SK-N-SH (cell line): Measurements from ENCODE around the gene MATN1. TPM values are rescaled to one million over a fixed set of nuclear protein-coding genes. Genes with fewer than 3 reads are reported as not detected.

Source experiments
- CTCF ChIA-PET: fragments of 300-600, 350-600 bp; formaldehyde crosslinking; extraction: SDS; loops from one replicate; lab custom pipeline; 2021; lab: Yijun Ruan, JAX
- POLR2A ChIA-PET: fragments of 350-600 bp; sonication (Branson Sonifier 250); formaldehyde crosslinking; extraction: SDS; loops from one replicate; lab custom pipeline; 2020; ENCODE audit warnings: antibody characterized with exemption, inconsistent platforms; lab: Yijun Ruan, JAX
- DNase-seq: peaks from one replicate; pipeline ENCODE4 v3.0.0; 2012
- H2AFZ ChIP-seq: fragments of 200-600 bp; sonication (generic); 2 replicates; pipeline ENCODE4 v1.8.1; 2016; ENCODE audit warnings: antibody characterized with exemption, mild to moderate bottlenecking, low read depth
- H3F3A ChIP-seq: fragments of 200-600 bp; sonication (generic); replicated peaks from 2 replicates; pipeline ENCODE3; 2016; ENCODE audit warnings: antibody characterized with exemption, mild to moderate bottlenecking; ENCODE audit not compliant: insufficient read depth
- H3K27ac ChIP-seq, 2 experiments: fragments of 200-500 bp in 1 of 2; fragments of 200-600 bp in 1 of 2; sonication (Bioruptor generic) in 1 of 2; sonication (generic), shearing (Covaris generic) in 1 of 2; 2 replicates each; pipeline versions ENCODE4 v1.5.1 to v1.6.1; 2014 to 2016; ENCODE audit warnings: low read depth in 2 of 2, inconsistent platforms in 1 of 2, low read length in 1 of 2, mild to moderate bottlenecking in 1 of 2, mixed read lengths in 1 of 2
- H3K27me3 ChIP-seq: fragments of 200-600 bp; sonication (generic), shearing (Covaris generic); 2 replicates; pipeline ENCODE4 v1.6.1; 2016; ENCODE audit warnings: mixed run types; ENCODE audit not compliant: insufficient read depth
- H3K36me3 ChIP-seq, 2 experiments: fragments of 200-500 bp in 1 of 2; fragments of 200-600 bp in 1 of 2; sonication (Bioruptor generic) in 1 of 2; sonication (generic) in 1 of 2; replicated peaks in 1 of 2; 2 replicates each; pipeline versions ENCODE3 to v1.5.1; 2014 to 2016; ENCODE audit warnings: low read length in 1 of 2, mild to moderate bottlenecking in 1 of 2; ENCODE audit not compliant: insufficient read depth in 2 of 2, control insufficient read depth in 1 of 2
- H3K4me1 ChIP-seq, 2 experiments: fragments of 200-500 bp in 1 of 2; fragments of 200-600 bp in 1 of 2; sonication (Bioruptor generic) in 1 of 2; sonication (generic), shearing (Covaris generic) in 1 of 2; 2 replicates each; pipeline versions ENCODE4 v1.5.1 to v1.6.1; 2014 to 2016; ENCODE audit warnings: low read depth in 1 of 2, low read length in 1 of 2, mixed run types in 1 of 2; ENCODE audit not compliant: insufficient read depth in 2 of 2, control insufficient read depth in 1 of 2
- H3K4me2 ChIP-seq: fragments of 200-600 bp; sonication (generic), shearing (Covaris generic); 2 replicates; pipeline ENCODE4 v1.6.1; 2017; ENCODE audit warnings: mixed run types
- H3K4me3 ChIP-seq, 2 experiments: fragments of 200-500 bp in 1 of 2; fragments of 200-600 bp in 1 of 2; sonication (Bioruptor generic) in 1 of 2; sonication (generic), shearing (Covaris generic) in 1 of 2; 2 replicates each; pipeline versions ENCODE4 v1.5.1 to v1.8.1; 2014 to 2016; ENCODE audit warnings: low read depth in 2 of 2, inconsistent platforms in 1 of 2, low read length in 1 of 2, mild to moderate bottlenecking in 1 of 2, mixed read lengths in 1 of 2, moderate library complexity in 1 of 2
- H3K79me2 ChIP-seq: fragments of 200-600 bp; sonication (generic); 2 replicates; pipeline ENCODE4 v1.8.1; 2017; ENCODE audit warnings: mild to moderate bottlenecking; ENCODE audit not compliant: insufficient read depth
- H3K9ac ChIP-seq: fragments of 200-600 bp; sonication (generic); 2 replicates; pipeline ENCODE4 v1.6.1; 2017; ENCODE audit warnings: mixed run types
- H3K9me2 ChIP-seq: fragments of 200-600 bp; sonication (generic); 2 replicates; pipeline ENCODE4 v1.6.1; 2017; ENCODE audit warnings: mixed run types
- H3K9me3 ChIP-seq: fragments of 200-600 bp; sonication (generic); 2 replicates; pipeline ENCODE4 v1.6.1; 2017; ENCODE audit warnings: mixed run types, mild to moderate bottlenecking, moderate library complexity
- H4K20me1 ChIP-seq: fragments of 200-600 bp; sonication (generic); 2 replicates; pipeline ENCODE4 v1.6.1; 2017; ENCODE audit warnings: mild to moderate bottlenecking, mixed run types; ENCODE audit not compliant: insufficient read depth
- CHD2 ChIP-seq: fragments of 150-350 bp; IDR thresholded peaks from 2 replicates; pipeline ENCODE4 v1.6.1; 2018; ENCODE audit warnings: low read length; ENCODE audit not compliant: partially characterized antibody
- EZH2phosphoT487 ChIP-seq: fragments of 200-600 bp; sonication (generic); IDR thresholded peaks from 2 replicates; pipeline ENCODE4 v1.6.1; 2017; ENCODE audit warnings: low read depth, mixed run types, mild to moderate bottlenecking, antibody characterized with exemption, moderate library complexity, borderline replicate concordance
- FOXM1 ChIP-seq: IDR thresholded peaks from 2 replicates; pipeline ENCODE4 v1.4.0; 2012; ENCODE audit warnings: low read depth, mild to moderate bottlenecking
- GABPA ChIP-seq: IDR thresholded peaks from 2 replicates; pipeline ENCODE4 v1.4.0; 2012; ENCODE audit warnings: low read depth, mild to moderate bottlenecking
- GATA2 ChIP-seq: sonication (generic); formaldehyde crosslinking; IDR thresholded peaks from 2 replicates; pipeline ENCODE4 v1.5.0; 2020; ENCODE audit warnings: mild to moderate bottlenecking, missing genetic modification reagents
- IRF3 ChIP-seq: fragments of 150-350 bp; IDR thresholded peaks from 2 replicates; pipeline ENCODE4 v1.6.1; 2016; ENCODE audit warnings: mild to moderate bottlenecking, low read depth, low read length
- MXI1 ChIP-seq: IDR thresholded peaks from 2 replicates; pipeline ENCODE4 v1.6.1; 2012; ENCODE audit warnings: mild to moderate bottlenecking, low read depth, low read length, improper control_type of control experiment
- RXRA ChIP-seq: IDR thresholded peaks from 2 replicates; pipeline ENCODE4 v1.4.0; 2012; ENCODE audit warnings: low read depth, mild to moderate bottlenecking, borderline replicate concordance
- TAF1 ChIP-seq: IDR thresholded peaks from 2 replicates; pipeline ENCODE4 v1.6.1; 2012; ENCODE audit warnings: low read depth, mild to moderate bottlenecking, low read length, moderate library complexity, borderline replicate concordance
- USF1 ChIP-seq: IDR thresholded peaks from 2 replicates; pipeline ENCODE4 v1.4.0; 2012; ENCODE audit warnings: low read depth, borderline replicate concordance
- USF2 ChIP-seq: fragments of 150-350 bp; IDR thresholded peaks from 2 replicates; pipeline ENCODE4 v1.6.1; 2017; ENCODE audit warnings: antibody characterized with exemption, low read length, low read depth, borderline replicate concordance
- YY1 ChIP-seq: IDR thresholded peaks from 2 replicates; pipeline ENCODE4 v1.4.0; 2012; ENCODE audit warnings: low read depth, mild to moderate bottlenecking
- WGBS: methylation state at CpG from one replicate; pipeline ENCODE4 v1.1.6; 2017; ENCODE audit warnings: low lambda C conversion rate; 5-methylcytosine and 5-hydroxymethylcytosine counted together
- polyA plus RNA-seq, 3 experiments: library from polyadenylated mRNA; depleted of rRNA; stranded (reverse); fragments of >200 nt; gene quantifications; 2 replicates each; pipeline ENCODE4 v1.2.3, GENCODE V29; 2012
- TF ChIP-seq, protein P1 (sequence below): IDR thresholded peaks from 2 replicates; pipeline ENCODE4; 2012
- TF ChIP-seq, protein P2 (sequence below): fragments of 200-600 bp; sonication (generic); IDR thresholded peaks from 2 replicates; pipeline ENCODE4 v1.6.1; 2017; ENCODE audit warnings: antibody characterized with exemption, mild to moderate bottlenecking, moderate library complexity

Gene MATN1
- polyA plus RNA-seq, 1 of the 3 experiments (the other 2 are of a cell fraction) = 0.23 TPM

DNA sequence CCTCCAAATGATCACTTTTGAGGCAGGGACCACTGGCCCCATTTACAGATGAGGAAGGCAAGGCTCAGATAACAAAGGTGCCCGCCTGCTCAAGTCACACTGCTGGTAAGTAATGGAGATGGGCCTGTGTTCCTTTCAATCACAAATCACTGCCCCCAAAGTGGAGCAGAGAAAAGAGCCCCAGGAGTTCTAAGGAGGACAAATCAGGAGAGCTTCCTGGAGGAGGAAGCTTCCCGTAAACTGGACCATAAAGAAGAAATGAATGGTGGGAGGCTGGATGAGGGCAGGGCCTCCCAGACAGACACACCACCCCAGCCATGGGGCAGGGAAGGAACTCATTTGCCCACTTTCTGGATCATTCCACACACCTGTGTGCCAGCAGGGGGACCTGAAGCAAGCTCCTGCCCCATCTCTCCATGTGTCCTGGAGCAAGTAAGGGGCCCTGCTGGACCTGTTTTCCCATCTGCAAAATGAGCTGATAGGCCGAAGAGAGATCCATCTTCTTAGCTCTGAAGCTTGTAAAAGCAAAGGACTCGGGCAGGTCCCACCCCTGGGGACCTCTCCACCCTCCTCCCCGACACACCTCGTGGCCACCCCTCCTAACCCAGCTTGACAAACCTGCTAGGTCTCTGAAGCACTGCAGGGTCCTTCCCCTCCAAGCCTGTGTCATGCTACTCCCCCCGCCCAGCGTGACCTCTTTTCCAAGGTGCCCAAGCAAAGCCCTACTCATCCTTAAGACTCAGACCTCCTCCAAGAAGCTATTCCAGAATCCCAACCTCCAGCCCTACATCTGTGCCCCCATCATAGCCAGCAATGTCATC lies 28.7 kb upstream of the MATN1 start:
- H3K4me3 ChIP-seq = no peak overlapping the region
- ChIA-PET CTCF (interaction anchor here (0.8 to 1.2 kb wide), 2 partner anchors 31 to 49 kb away, joined by 3 to 4 read pairs; no protein-coding TSS in a partner anchor), POLR2A (interaction anchor here (0.8 kb wide), 1 partner anchor 8 kb away, joined by 3 read pairs; no protein-coding TSS in a partner anchor)
- H3K79me2 ChIP-seq = no peaks in the 10 kb centered on the region
- H3F3A ChIP-seq = no peaks in the 10 kb centered on the region
- no peaks in the 10 kb centered on the region for H3K27me3 ChIP-seq
- no peak for DNase-seq
- H3K9me3 ChIP-seq = no peaks in the 10 kb centered on the region
- peaks cover 5 to 14% of the 10 kb centered on the region in 2 experiments; a peak in 2 of 4 replicates for H3K4me1 ChIP-seq
- H3K9me2 ChIP-seq = no peaks in the 10 kb centered on the region
- H4K20me1 ChIP-seq = no peaks in the 10 kb centered on the region
- TF ChIP-seq USF1 (no peak), USF2 (no peak), GATA2 (no peak), TAF1 (no peak), EZH2phosphoT487 (no peak), RXRA (no peak), MXI1 (no peak), GABPA (no peak), FOXM1 (no peak), IRF3 (no peak), YY1 (no peak), CHD2 (no peak)
- TF ChIP-seq, protein P1, sequence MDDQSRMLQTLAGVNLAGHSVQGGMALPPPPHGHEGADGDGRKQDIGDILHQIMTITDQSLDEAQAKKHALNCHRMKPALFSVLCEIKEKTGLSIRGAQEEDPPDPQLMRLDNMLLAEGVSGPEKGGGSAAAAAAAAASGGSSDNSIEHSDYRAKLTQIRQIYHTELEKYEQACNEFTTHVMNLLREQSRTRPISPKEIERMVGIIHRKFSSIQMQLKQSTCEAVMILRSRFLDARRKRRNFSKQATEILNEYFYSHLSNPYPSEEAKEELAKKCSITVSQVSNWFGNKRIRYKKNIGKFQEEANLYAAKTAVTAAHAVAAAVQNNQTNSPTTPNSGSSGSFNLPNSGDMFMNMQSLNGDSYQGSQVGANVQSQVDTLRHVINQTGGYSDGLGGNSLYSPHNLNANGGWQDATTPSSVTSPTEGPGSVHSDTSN = no peak
- TF ChIP-seq, protein P2, sequence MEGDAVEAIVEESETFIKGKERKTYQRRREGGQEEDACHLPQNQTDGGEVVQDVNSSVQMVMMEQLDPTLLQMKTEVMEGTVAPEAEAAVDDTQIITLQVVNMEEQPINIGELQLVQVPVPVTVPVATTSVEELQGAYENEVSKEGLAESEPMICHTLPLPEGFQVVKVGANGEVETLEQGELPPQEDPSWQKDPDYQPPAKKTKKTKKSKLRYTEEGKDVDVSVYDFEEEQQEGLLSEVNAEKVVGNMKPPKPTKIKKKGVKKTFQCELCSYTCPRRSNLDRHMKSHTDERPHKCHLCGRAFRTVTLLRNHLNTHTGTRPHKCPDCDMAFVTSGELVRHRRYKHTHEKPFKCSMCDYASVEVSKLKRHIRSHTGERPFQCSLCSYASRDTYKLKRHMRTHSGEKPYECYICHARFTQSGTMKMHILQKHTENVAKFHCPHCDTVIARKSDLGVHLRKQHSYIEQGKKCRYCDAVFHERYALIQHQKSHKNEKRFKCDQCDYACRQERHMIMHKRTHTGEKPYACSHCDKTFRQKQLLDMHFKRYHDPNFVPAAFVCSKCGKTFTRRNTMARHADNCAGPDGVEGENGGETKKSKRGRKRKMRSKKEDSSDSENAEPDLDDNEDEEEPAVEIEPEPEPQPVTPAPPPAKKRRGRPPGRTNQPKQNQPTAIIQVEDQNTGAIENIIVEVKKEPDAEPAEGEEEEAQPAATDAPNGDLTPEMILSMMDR = no peak
- TF ChIP-seq, all 33 proteins: peak for 0
- Histone ChIP-seq H3K27ac (no peak overlapping the region), H3K36me3 (no peaks in the 10 kb centered on the region), H2AFZ (no peak overlapping the region), H3K9ac (no peak overlapping the region), H3K4me2 (no peak overlapping the region)
- WGBS = 89% methylated on average over 6 of the region's 8 CpGs
